Measurements from ENCODE around the gene GALNT10. TPM values are rescaled to one million over a fixed set of nuclear protein-coding genes. Genes with fewer than 3 reads are reported as not detected.

GALNT10 gene
- polyA plus RNA-seq, 1 donor (not counting 4 experiments of a cell fraction or from before 2014, with no cell fraction given), result 17.9 TPM

GRCh38 chr5:154311362-154311761 is 120.8 kb downstream of the GALNT10 start:
- no peak overlapping the region for H3K27ac ChIP-seq (ENCODE audit: control insufficient read depth, insufficient read depth, low read length)
- H3K9me1 ChIP-seq (ENCODE audit: control insufficient read depth, extremely low read depth, insufficient read depth, low read length), result no peaks in the 10 kb centered on the region
- no peaks in the 10 kb centered on the region for H3K9me3 ChIP-seq (ENCODE audit: control insufficient read depth, low read depth, low read length)
- peaks cover 6% of the 10 kb centered on the region for H3K4me1 ChIP-seq (ENCODE audit: control insufficient read depth, extremely low read depth, insufficient read depth, low read length)
- FAIRE-seq (no peak), DNase-seq (ENCODE audit: low read depth, low spot score) (no peak)
- no peaks in the 10 kb centered on the region for H3K79me2 ChIP-seq (ENCODE audit: control insufficient read depth, insufficient read depth, low read length)
- H3K27me3 ChIP-seq (ENCODE audit: control insufficient read depth, extremely low read depth, insufficient read depth, low read length), result no peaks in the 10 kb centered on the region
- no peak overlapping the region for H2AFZ ChIP-seq (ENCODE audit: control insufficient read depth, low read length)
- no peaks in the 10 kb centered on the region for H3K36me3 ChIP-seq (ENCODE audit: control insufficient read depth in 2 of 2, extremely low read depth in 1 of 2, insufficient read depth in 2 of 2, low read length in 2 of 2)
- H4K20me1 ChIP-seq (ENCODE audit: control insufficient read depth, extremely low read depth, insufficient read depth, low read length), result no peaks in the 10 kb centered on the region
- TF ChIP-seq EZH2 (IDR thresholded peaks at IDR 0.05; ENCODE audit: low read length) (no peak), CTCF (optimal IDR thresholded peaks at IDR 0.05 in 1 of 3, IDR thresholded peaks at IDR 0.05 in 1 of 3, conservative IDR thresholded peaks at IDR 0.05 in 1 of 3; ENCODE audit: extremely low read depth in 1 of 3, insufficient read depth in 2 of 3, low read length in 3 of 3) (no peak)
- no peak overlapping the region for H3K4me2 ChIP-seq (ENCODE audit: control insufficient read depth, extremely low read depth, insufficient read depth, low read depth, low read length)
- no peak overlapping the region for H3K4me3 ChIP-seq (ENCODE audit: control insufficient read depth in 2 of 3, extremely low read depth in 1 of 3, insufficient read depth in 2 of 3, low read depth in 1 of 3, low read length in 3 of 3)
- H3K9ac ChIP-seq (ENCODE audit: control insufficient read depth, extremely low read depth, insufficient read depth, low read length), result no peak overlapping the region
- dilution Hi-C loops (cut with MboI; ENCODE audit: extremely low pct_ligation_motif_present, low sequenced_read_pairs), result no loop called here

GRCh38 chr5:154312000-154312399 is 121.5 kb downstream of the GALNT10 start:
- Histone ChIP-seq H3K9ac (ENCODE audit: control insufficient read depth, extremely low read depth, insufficient read depth, low read length) (no peak overlapping the region), H3K9me3 (ENCODE audit: control insufficient read depth, low read depth, low read length) (no peaks in the 10 kb centered on the region), H3K36me3 (ENCODE audit: control insufficient read depth in 2 of 2, extremely low read depth in 1 of 2, insufficient read depth in 2 of 2, low read length in 2 of 2) (no peaks in the 10 kb centered on the region), H3K9me1 (ENCODE audit: control insufficient read depth, extremely low read depth, insufficient read depth, low read length) (no peaks in the 10 kb centered on the region), H4K20me1 (ENCODE audit: control insufficient read depth, extremely low read depth, insufficient read depth, low read length) (no peaks in the 10 kb centered on the region), H3K27me3 (ENCODE audit: control insufficient read depth, extremely low read depth, insufficient read depth, low read length) (no peaks in the 10 kb centered on the region), H3K27ac (ENCODE audit: control insufficient read depth, insufficient read depth, low read length) (no peak overlapping the region), H3K79me2 (ENCODE audit: control insufficient read depth, insufficient read depth, low read length) (no peaks in the 10 kb centered on the region), H3K4me1 (ENCODE audit: control insufficient read depth, extremely low read depth, insufficient read depth, low read length) (peaks cover 6% of the 10 kb centered on the region), H3K4me2 (ENCODE audit: control insufficient read depth, extremely low read depth, insufficient read depth, low read depth, low read length) (no peak overlapping the region), H2AFZ (ENCODE audit: control insufficient read depth, low read length) (no peak overlapping the region), H3K4me3 (ENCODE audit: control insufficient read depth in 2 of 3, extremely low read depth in 1 of 3, insufficient read depth in 2 of 3, low read depth in 1 of 3, low read length in 3 of 3) (no peak overlapping the region)
- FAIRE-seq (no peak), DNase-seq (ENCODE audit: low read depth, low spot score) (no peak)
- dilution Hi-C loops (cut with MboI; ENCODE audit: extremely low pct_ligation_motif_present, low sequenced_read_pairs), result no loop called here
- TF ChIP-seq EZH2 (IDR thresholded peaks at IDR 0.05; ENCODE audit: low read length) (no peak), CTCF (optimal IDR thresholded peaks at IDR 0.05 in 1 of 3, IDR thresholded peaks at IDR 0.05 in 1 of 3, conservative IDR thresholded peaks at IDR 0.05 in 1 of 3; ENCODE audit: extremely low read depth in 1 of 3, insufficient read depth in 2 of 3, low read length in 3 of 3) (no peak)

Data from keratinocyte (primary cell).